CD14-positive monocyte (primary cell): Measurements from ENCODE around the gene EXOC4. TPM values are rescaled to one million over a fixed set of nuclear protein-coding genes. Genes with fewer than 3 reads are reported as not detected.

Source experiments
- DNase-seq, 3 donors: peaks; one replicate each; pipeline ENCODE4 v3.0.0-alpha.2; 2011 to 2022
- H2AFZ ChIP-seq: 2 replicates; pipeline ENCODE4 v1.6.0; 2012; ENCODE audit warnings: mild to moderate bottlenecking, low read depth, low read length, inconsistent platforms; ENCODE audit not compliant: insufficient read depth, poor library complexity, severe bottlenecking
- H3K27ac ChIP-seq, 2 donors: 1 replicate in 1 of 2; 2 replicates in 1 of 2; pipeline ENCODE4 v1.5.1; 2012 to 2013; ENCODE audit warnings: low read length in 2 of 2, control low read depth in 1 of 2, inconsistent platforms in 1 of 2, low read depth in 1 of 2, mild to moderate bottlenecking in 1 of 2
- H3K27me3 ChIP-seq, 2 donors: one replicate each; pipeline versions ENCODE4 v1.6.0 to v1.6.1; 2011 to 2013; ENCODE audit warnings: low read length in 2 of 2; ENCODE audit not compliant: control insufficient read depth in 2 of 2, insufficient read depth in 2 of 2
- H3K36me3 ChIP-seq, 2 donors: replicated peaks in 1 of 2; 1 replicate in 1 of 2; 2 replicates in 1 of 2; pipeline versions ENCODE4 v1.5.1 to v1.6.1; 2012 to 2013; ENCODE audit warnings: low read length in 2 of 2, control low read depth in 1 of 2, inconsistent platforms in 1 of 2, mild to moderate bottlenecking in 1 of 2; ENCODE audit not compliant: insufficient read depth in 2 of 2, control insufficient read depth in 1 of 2
- H3K4me1 ChIP-seq, 2 donors: 1 replicate in 1 of 2; 2 replicates in 1 of 2; pipeline versions ENCODE4 v1.5.1 to v1.6.1; 2012 to 2013; ENCODE audit warnings: low read length in 2 of 2, control low read depth in 1 of 2, inconsistent platforms in 1 of 2, mild to moderate bottlenecking in 1 of 2, moderate library complexity in 1 of 2; ENCODE audit not compliant: insufficient read depth in 2 of 2, control insufficient read depth in 1 of 2
- H3K4me2 ChIP-seq: replicated peaks from 2 replicates; pipeline ENCODE3; 2012; ENCODE audit warnings: low read length, moderate library complexity, mild to moderate bottlenecking; ENCODE audit not compliant: poor library complexity, severe bottlenecking; ENCODE audit errors: extremely low read depth
- H3K4me3 ChIP-seq, 3 experiments: fragments of 200-600 bp in 1 of 3; sonication (generic) in 1 of 3; replicated peaks in 1 of 3; 1 replicate in 2 of 3; 2 replicates in 1 of 3; pipeline ENCODE4 v1.5.1; 2011 to 2013; ENCODE audit warnings: low read length in 3 of 3, mild to moderate bottlenecking in 3 of 3, control low read depth in 2 of 3, low read depth in 2 of 3, inconsistent platforms in 1 of 3, moderate library complexity in 1 of 3
- H3K79me2 ChIP-seq: 2 replicates; pipeline ENCODE4 v1.6.0; 2012; ENCODE audit warnings: mild to moderate bottlenecking, control low read depth, inconsistent platforms, low read length, moderate library complexity; ENCODE audit not compliant: insufficient read depth
- H3K9ac ChIP-seq: 2 replicates; pipeline ENCODE4 v1.6.0; 2017; ENCODE audit warnings: low read length, mild to moderate bottlenecking; ENCODE audit not compliant: insufficient read depth, poor library complexity, severe bottlenecking
- H3K9me3 ChIP-seq, 2 donors: replicated peaks in 1 of 2; 1 replicate in 1 of 2; 2 replicates in 1 of 2; pipeline versions ENCODE4 v1.5.1 to v1.6.1; 2012 to 2013; ENCODE audit warnings: low read length in 2 of 2, control low read depth in 1 of 2; ENCODE audit not compliant: control insufficient read depth in 1 of 2, insufficient read depth in 1 of 2
- H4K20me1 ChIP-seq: 2 replicates; pipeline ENCODE4 v1.6.0; 2012; ENCODE audit warnings: mild to moderate bottlenecking, low read length, control low read depth, moderate library complexity; ENCODE audit not compliant: insufficient read depth
- H3K27ac Mint-ChIP-seq, 7 donors: one replicate each; pipeline ENCODE4 v1.8.0; 2020; ENCODE audit warnings: mild to moderate bottlenecking in 7 of 7, mixed read lengths in 7 of 7, moderate library complexity in 6 of 7, inconsistent platforms in 2 of 7
- H3K27me3 Mint-ChIP-seq, 3 donors: one replicate each; pipeline ENCODE4 v1.8.0; 2021 to 2022; ENCODE audit warnings: low read depth in 3 of 3, mild to moderate bottlenecking in 3 of 3, mixed read lengths in 3 of 3, moderate library complexity in 3 of 3, inconsistent platforms in 1 of 3
- H3K36me3 Mint-ChIP-seq, 2 donors: one replicate each; pipeline ENCODE4 v1.8.0; 2020; ENCODE audit warnings: mixed read lengths in 2 of 2, inconsistent platforms in 1 of 2, mild to moderate bottlenecking in 1 of 2
- H3K4me1 Mint-ChIP-seq: one replicate; pipeline ENCODE4 v1.8.0; 2020; ENCODE audit warnings: mild to moderate bottlenecking, mixed read lengths
- H3K4me3 Mint-ChIP-seq, 2 donors: one replicate each; pipeline ENCODE4 v1.8.0; 2020; ENCODE audit warnings: mild to moderate bottlenecking in 2 of 2, mixed read lengths in 2 of 2, moderate library complexity in 1 of 2
- H3K9me3 Mint-ChIP-seq, 7 donors: one replicate each; pipeline ENCODE4 v1.8.0; 2020 to 2022; ENCODE audit warnings: mixed read lengths in 7 of 7, mild to moderate bottlenecking in 6 of 7, moderate library complexity in 6 of 7, inconsistent platforms in 2 of 7
- WGBS: methylation state at CpG from one replicate; pipeline ENCODE4 v1.1.5; 2013; ENCODE audit warnings: missing lambda C conversion rate; ENCODE audit not compliant: insufficient coverage; 5-methylcytosine and 5-hydroxymethylcytosine counted together
- intact Hi-C, 2 donors: fragments of 100-400 bp; cut with micrococcal nuclease; formaldehyde crosslinking; loops; one replicate each; pipeline versions ENCODE4 v1.15.0 to v1.15.1; 2023
- polyA plus RNA-seq, 3 donors: library from polyadenylated mRNA; depleted of rRNA in 1 of 3; unstranded in 2 of 3; stranded (reverse) in 1 of 3; fragments of 300-500 nt in 2 of 3; fragments of >200 nt in 1 of 3; fragmentation: Illumina TruSeq in 2 of 3; gene quantifications; 1 replicate in 2 of 3; 2 replicates in 1 of 3; pipeline ENCODE4 v1.2.3, GENCODE V29; 2012 to 2021
- TF ChIP-seq, protein P1 (sequence below): fragments of 200-600 bp; IDR thresholded peaks from one replicate; pipeline ENCODE4 v1.8.0; 2022; ENCODE audit warnings: antibody characterized with exemption, mild to moderate bottlenecking

The EXOC4 gene
- polyA plus RNA-seq, 3 donors = 20.6 to 22.3 (median 22.3) TPM

DNA sequence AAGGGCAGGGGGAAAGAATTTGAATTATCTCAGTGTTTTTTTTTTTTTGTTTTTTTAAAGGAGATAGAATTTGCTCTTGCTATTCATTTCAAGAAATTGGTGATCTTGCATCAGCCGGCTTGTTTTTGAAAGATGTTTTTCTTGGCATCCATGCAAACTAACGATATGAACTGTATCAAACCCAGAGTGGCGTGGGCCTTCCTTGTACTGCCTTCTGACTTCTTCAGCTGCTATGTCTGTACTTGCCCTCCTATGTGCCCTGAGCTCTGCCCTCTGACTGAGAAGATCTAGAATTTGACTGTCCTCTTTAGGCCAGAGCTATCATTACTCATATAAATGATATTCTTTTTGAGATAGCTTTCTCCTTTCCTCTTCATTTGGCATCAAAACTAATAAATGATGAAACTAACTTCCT, 183.1 kb downstream of the EXOC4 start:
- intact Hi-C loops = no loop called here
- 82% methylated on average over 2 of the region's 3 CpGs for WGBS

DNA sequence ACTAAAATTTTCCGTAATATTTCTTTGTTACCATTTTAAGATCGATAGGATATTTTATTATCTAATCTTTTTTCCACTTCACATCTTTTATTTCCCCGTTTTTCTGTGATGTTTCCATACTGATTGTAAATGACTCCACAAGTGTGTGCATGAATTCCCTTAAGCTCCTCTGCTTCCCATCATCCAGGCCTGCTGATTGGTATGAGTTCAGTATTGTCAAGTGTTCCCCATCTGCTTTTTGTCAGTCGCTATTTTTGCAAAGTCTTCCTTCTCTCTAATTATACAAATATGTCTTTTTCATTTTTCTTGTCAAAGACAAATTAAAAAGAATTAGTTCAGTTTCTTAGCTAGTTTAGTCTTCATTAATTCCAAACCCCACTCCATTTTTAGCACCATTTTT, 184.7 kb downstream of the EXOC4 start:
- H3K36me3 Mint-ChIP-seq = peaks cover 0 to 3% of the 10 kb centered on the region in 2 donors
- H3K4me1 Mint-ChIP-seq = peaks cover 4% of the 10 kb centered on the region
- TF ChIP-seq, protein P1, sequence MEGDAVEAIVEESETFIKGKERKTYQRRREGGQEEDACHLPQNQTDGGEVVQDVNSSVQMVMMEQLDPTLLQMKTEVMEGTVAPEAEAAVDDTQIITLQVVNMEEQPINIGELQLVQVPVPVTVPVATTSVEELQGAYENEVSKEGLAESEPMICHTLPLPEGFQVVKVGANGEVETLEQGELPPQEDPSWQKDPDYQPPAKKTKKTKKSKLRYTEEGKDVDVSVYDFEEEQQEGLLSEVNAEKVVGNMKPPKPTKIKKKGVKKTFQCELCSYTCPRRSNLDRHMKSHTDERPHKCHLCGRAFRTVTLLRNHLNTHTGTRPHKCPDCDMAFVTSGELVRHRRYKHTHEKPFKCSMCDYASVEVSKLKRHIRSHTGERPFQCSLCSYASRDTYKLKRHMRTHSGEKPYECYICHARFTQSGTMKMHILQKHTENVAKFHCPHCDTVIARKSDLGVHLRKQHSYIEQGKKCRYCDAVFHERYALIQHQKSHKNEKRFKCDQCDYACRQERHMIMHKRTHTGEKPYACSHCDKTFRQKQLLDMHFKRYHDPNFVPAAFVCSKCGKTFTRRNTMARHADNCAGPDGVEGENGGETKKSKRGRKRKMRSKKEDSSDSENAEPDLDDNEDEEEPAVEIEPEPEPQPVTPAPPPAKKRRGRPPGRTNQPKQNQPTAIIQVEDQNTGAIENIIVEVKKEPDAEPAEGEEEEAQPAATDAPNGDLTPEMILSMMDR = no peak
- no peaks in the 10 kb centered on the region for H3K4me1 ChIP-seq
- no peaks in the 10 kb centered on the region for H3K9me3 Mint-ChIP-seq
- H3K79me2 ChIP-seq = no peaks in the 10 kb centered on the region
- intact Hi-C loops = no loop called here
- H3K4me3 ChIP-seq = no peak overlapping the region
- no peaks in the 10 kb centered on the region for H3K36me3 ChIP-seq
- DNase-seq = no peak
- no peak overlapping the region for H3K27ac ChIP-seq
- no peaks in the 10 kb centered on the region for H3K27me3 ChIP-seq
- H3K4me3 Mint-ChIP-seq = no peak overlapping the region
- H3K9ac ChIP-seq = no peak overlapping the region
- no CpG with 5 or more reads among the region's 4 CpGs for WGBS
- H3K9me3 ChIP-seq = no peaks in the 10 kb centered on the region
- no peak overlapping the region for H2AFZ ChIP-seq
- no peak overlapping the region for H3K27ac Mint-ChIP-seq
- no peak overlapping the region for H3K4me2 ChIP-seq
- no peaks in the 10 kb centered on the region for H3K27me3 Mint-ChIP-seq
- no peaks in the 10 kb centered on the region for H4K20me1 ChIP-seq

More for the DNA sequence above, 183.1 kb downstream of the EXOC4 start:
- DNase-seq = no peak
- Histone ChIP-seq H3K4me2 (no peak overlapping the region), H4K20me1 (no peaks in the 10 kb centered on the region), H3K27me3 (no peaks in the 10 kb centered on the region), H3K4me1 (no peaks in the 10 kb centered on the region), H3K79me2 (no peaks in the 10 kb centered on the region), H2AFZ (no peak overlapping the region), H3K4me3 (no peak overlapping the region), H3K9ac (no peak overlapping the region), H3K9me3 (no peaks in the 10 kb centered on the region), H3K27ac (no peak overlapping the region), H3K36me3 (no peaks in the 10 kb centered on the region)
- Mint-ChIP-seq H3K36me3 (peaks cover 0 to 3% of the 10 kb centered on the region in 2 donors), H3K9me3 (no peaks in the 10 kb centered on the region), H3K27me3 (no peaks in the 10 kb centered on the region), H3K27ac (no peak overlapping the region), H3K4me3 (no peak overlapping the region), H3K4me1 (peaks cover 4% of the 10 kb centered on the region)
- TF ChIP-seq, protein P1 = no peak
